ENCODE results near the gene DRG1. TPM values are rescaled to one million over a fixed set of nuclear protein-coding genes. Genes with fewer than 3 reads are reported as not detected.
"Not testable (repeated sequence)": the region's sequence is repeated elsewhere in the genome, so short reads cannot be mapped to it uniquely, and the experiment has no call there.

DRG1 gene
- total and polyA plus RNA-seq, 10 of the 15 experiments (the other 5 are each of a cell fraction or from before 2014, with no cell fraction given) = 59.7 to 147 (median 85.8) TPM

GRCh38 chr22:31477329-31477728, 77.9 kb downstream of the DRG1 start (continued):
- no peak for TF ChIP-seq JUNB (IDR thresholded peaks at IDR 0.05)

- no peak for DNase-seq (ENCODE audit: low read depth, low spot score)
Observed at GRCh38 chr22:31481129-31481528, 81.7 kb downstream of the DRG1 start.

GRCh38 chr22:31482470-31482869, 83.1 kb downstream of the DRG1 start:
- H3K9me3 ChIP-seq (replicated peaks; ENCODE audit: control insufficient read depth, insufficient read depth, low read length); DNase-seq (ENCODE audit: low read depth, low spot score); H4K20me1 ChIP-seq (ENCODE audit: control insufficient read depth, insufficient read depth); SMC1A ChIA-PET (ENCODE audit: uncharacterized antibody, unreplicated experiment); CTCF ChIA-PET; H3K27me3 ChIP-seq (replicated peaks in 1 of 2; ENCODE audit: control insufficient read depth in 2 of 2, insufficient read depth in 2 of 2, low read length in 1 of 2); H3K9ac ChIP-seq (ENCODE audit: control insufficient read depth, insufficient read depth, low read length); intact Hi-C loops (cut with micrococcal nuclease; ENCODE audit: unreplicated experiment); BruUV-seq (replicated peaks); H2AFZ ChIP-seq (ENCODE audit: control insufficient read depth, low read depth, low read length); H3K27ac ChIP-seq (ENCODE audit: control insufficient read depth, insufficient read depth); H3K4me2 ChIP-seq (ENCODE audit: control insufficient read depth, insufficient read depth); in situ Hi-C loops (cut with MboI); FAIRE-seq; H3K4me3 ChIP-seq; ATAC-seq: not testable (repeated sequence)
- H3K79me2 ChIP-seq (ENCODE audit: control insufficient read depth, insufficient read depth, low read length) = peaks cover 57% of the 10 kb centered on the region
- H3K36me3 ChIP-seq (ENCODE audit: control insufficient read depth in 2 of 2, insufficient read depth in 2 of 2, low read length in 1 of 2) = peaks cover 8 to 25% of the 10 kb centered on the region in 2 experiments
- ChIA-PET RAD21 (ENCODE audit: unreplicated experiment) (interaction anchor here (1.6 kb wide), 1 partner anchor 54 kb away, joined by 3 read pairs; no protein-coding TSS in a partner anchor), POLR2A (interaction anchor here (0.6 kb wide), 1 partner anchor 209 kb away, joined by 4 read pairs; no protein-coding TSS in a partner anchor)
- peaks cover 12% of the 10 kb centered on the region for H3K4me1 ChIP-seq (ENCODE audit: control insufficient read depth, insufficient read depth, low read length)
- 97% methylated on average over 8 of the region's 8 CpGs for WGBS (ENCODE audit: insufficient coverage, insufficient replicate concordance, low lambda C conversion rate, missing lambda C conversion rate)

More at GRCh38 chr22:31481129-31481528, 81.7 kb downstream of the DRG1 start:
- no TSS peak for BruUV-seq (replicated peaks)
- CTCF ChIA-PET = interaction anchor here (0.6 to 1.3 kb wide), 2 partner anchors 17 to 29 kb away, joined by 3 read pairs; no protein-coding TSS in a partner anchor
- TF ChIP-seq CHD2 (IDR thresholded peaks at IDR 0.05; ENCODE audit: borderline replicate concordance, low read depth, low read length) (no peak), FOXM1 (IDR thresholded peaks at IDR 0.05; ENCODE audit: low read depth, low read length) (no peak), GABPA (IDR thresholded peaks at IDR 0.05; ENCODE audit: low read depth) (no peak), SPI1 (IDR thresholded peaks at IDR 0.05; ENCODE audit: borderline replicate concordance, insufficient read depth, low read depth, low read length) (no peak), MYB (IDR thresholded peaks at IDR 0.05; ENCODE audit: borderline replicate concordance, low read depth, low read length) (no peak), JUNB (IDR thresholded peaks at IDR 0.05) (no peak), NRF1 (conservative IDR thresholded peaks at IDR 0.05; ENCODE audit: low read depth, low read length) (no peak), MEF2A (IDR thresholded peaks at IDR 0.05; ENCODE audit: insufficient read depth, low read depth, low read length) (no peak)
- Histone ChIP-seq H3K36me3 (ENCODE audit: control insufficient read depth in 2 of 2, insufficient read depth in 2 of 2, low read length in 1 of 2) (peaks cover 8 to 26% of the 10 kb centered on the region in 2 experiments), H3K79me2 (ENCODE audit: control insufficient read depth, insufficient read depth, low read length) (peaks cover 59% of the 10 kb centered on the region), H3K4me1 (ENCODE audit: control insufficient read depth, insufficient read depth, low read length) (peaks cover 17% of the 10 kb centered on the region), H3K9ac (ENCODE audit: control insufficient read depth, insufficient read depth, low read length) (no peak overlapping the region), H3K27ac (ENCODE audit: control insufficient read depth, insufficient read depth) (no peak overlapping the region), H3K4me3 (no peak overlapping the region), H3K9me3 (replicated peaks; ENCODE audit: control insufficient read depth, insufficient read depth, low read length) (no peaks in the 10 kb centered on the region), H3K4me2 (ENCODE audit: control insufficient read depth, insufficient read depth) (no peak overlapping the region), H2AFZ (ENCODE audit: control insufficient read depth, low read depth, low read length) (no peak overlapping the region), H4K20me1 (ENCODE audit: control insufficient read depth, insufficient read depth) (no peaks in the 10 kb centered on the region), H3K27me3 (replicated peaks in 1 of 2; ENCODE audit: control insufficient read depth in 2 of 2, insufficient read depth in 2 of 2, low read length in 1 of 2) (no peaks in the 10 kb centered on the region)
- POLR2A ChIA-PET = interaction anchor here (1.2 kb wide), 1 partner anchor 10 kb away, joined by 3 read pairs; no protein-coding TSS in a partner anchor
- 94% methylated on average over 3 of the region's 3 CpGs for WGBS (ENCODE audit: insufficient coverage, insufficient replicate concordance, low lambda C conversion rate, missing lambda C conversion rate)
- RAD21 ChIA-PET (ENCODE audit: unreplicated experiment) = no interaction called here
- in situ Hi-C loops (cut with MboI) (no loop called here), intact Hi-C loops (cut with micrococcal nuclease; ENCODE audit: unreplicated experiment) (no loop called here)
- no peak for FAIRE-seq
- SMC1A ChIA-PET (ENCODE audit: uncharacterized antibody, unreplicated experiment) = no interaction called here
- no peak for ATAC-seq
